Raji (cell line): Measurements from ENCODE around the gene ATXN7L2.

Source experiments
- POLR2A ChIP-seq: IDR thresholded peaks from 2 replicates; pipeline ENCODE4 v1.6.1; 2011; ENCODE audit warnings: low read depth, low read length, control low read depth; ENCODE audit not compliant: insufficient read depth

The ATXN7L2 gene

GRCh38 chr1:109541102-109541501 lies 57.4 kb downstream of the ATXN7L2 start:
- TF ChIP-seq POLR2A, result no peak
